Right ventricle myocardium superior (tissue), 1 donor: Measurements from ENCODE around the gene CDK14. TPM values are rescaled to one million over a fixed set of nuclear protein-coding genes. Genes with fewer than 3 reads are reported as not detected.

Source experiments
- ATAC-seq: fragments of 200-7000 bp; cut with Tn5 transposase; one replicate; pipeline ENCODE4 v1.9.1; 2020; ENCODE audit warnings: mild to moderate bottlenecking; ENCODE audit not compliant: poor library complexity
- DNase-seq: peaks from one replicate; pipeline ENCODE4 v3.0.0-alpha.2; 2020
- intact Hi-C: fragments of 100-400 bp; cut with DNase I; formaldehyde crosslinking; loops from one replicate; pipeline ENCODE4 v1.11.2; 2022
- total RNA-seq: library from RNA; stranded (reverse); fragmentation: NEBNext Ultra II Directional; extraction: Animal tissue kit (Norgen Biotek cat#: 25700); gene quantifications from one replicate; pipeline ENCODE4 v1.2.1, GENCODE V29; 2021
- donor health status: DM: no; HTN: yes; CAD: no; lungs with severe emphysema.

Gene CDK14
- total RNA-seq, 1 donor from 2014 or later: 24.2 TPM

DNA sequence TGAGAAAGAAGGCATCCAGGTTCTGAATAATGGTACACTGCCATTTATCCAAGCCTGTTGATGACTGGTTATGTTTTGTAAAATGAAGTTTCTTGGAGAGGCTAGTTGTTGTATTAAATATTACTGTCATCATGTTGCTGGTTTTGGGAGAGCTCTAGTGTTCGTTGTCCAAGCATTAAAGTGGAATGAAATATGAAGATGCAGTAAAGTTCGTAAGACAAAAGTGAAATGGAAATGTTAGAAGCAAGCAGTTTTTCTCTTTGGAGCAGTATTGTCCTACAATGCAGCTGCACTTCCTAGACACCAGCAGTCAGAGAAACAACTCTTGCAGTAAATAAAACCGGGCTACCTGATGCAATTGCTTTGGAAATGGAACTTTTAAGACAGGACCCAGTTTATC is 511.3 kb downstream of the CDK14 start:
- DNase-seq (no peak), ATAC-seq (no peak)
- intact Hi-C loops: no loop called here

DNA sequence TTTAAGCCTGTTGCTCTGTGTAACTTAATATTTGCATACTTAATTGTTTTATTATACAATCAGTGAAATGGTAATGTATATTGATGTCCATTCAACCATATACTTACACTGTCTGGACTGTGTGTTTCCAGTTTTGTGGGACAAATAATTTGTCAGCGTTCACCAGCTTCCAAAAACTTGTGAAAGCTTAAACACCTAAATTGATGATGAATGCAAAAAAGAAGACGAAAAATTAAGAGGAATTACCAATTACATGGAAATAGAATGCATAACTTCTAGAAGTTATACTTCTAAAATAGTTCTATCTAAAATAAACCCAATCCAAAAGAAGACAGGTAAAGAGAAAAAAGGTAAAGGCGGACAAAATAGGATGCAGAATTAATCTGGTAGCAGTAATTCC is 513.1 kb downstream of the CDK14 start:
- no peak for DNase-seq
- ATAC-seq: no peak
- intact Hi-C loops: no loop called here

DNA sequence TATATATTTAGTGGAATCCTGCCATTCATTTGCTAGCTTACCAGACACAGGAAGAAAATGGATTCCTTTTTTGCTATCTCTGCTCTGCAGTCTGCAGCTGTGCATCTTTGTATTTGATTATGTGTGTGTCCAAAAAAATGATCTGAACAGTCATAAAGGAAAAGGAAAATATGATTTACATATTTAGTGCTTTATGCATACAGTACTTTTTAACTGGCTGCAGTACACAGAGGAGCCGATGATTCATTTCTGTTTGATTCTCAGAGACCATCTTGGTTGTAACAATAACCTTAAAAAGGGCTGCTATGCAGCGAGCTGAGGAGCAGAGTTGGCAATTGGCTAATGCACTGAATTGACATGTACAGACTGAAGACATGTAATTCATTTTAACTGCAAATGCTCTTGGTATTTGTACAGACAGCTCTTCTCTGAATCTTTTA is 516.8 kb downstream of the CDK14 start:
- DNase-seq (no peak), ATAC-seq (no peak)
- intact Hi-C loops: no loop called here

DNA sequence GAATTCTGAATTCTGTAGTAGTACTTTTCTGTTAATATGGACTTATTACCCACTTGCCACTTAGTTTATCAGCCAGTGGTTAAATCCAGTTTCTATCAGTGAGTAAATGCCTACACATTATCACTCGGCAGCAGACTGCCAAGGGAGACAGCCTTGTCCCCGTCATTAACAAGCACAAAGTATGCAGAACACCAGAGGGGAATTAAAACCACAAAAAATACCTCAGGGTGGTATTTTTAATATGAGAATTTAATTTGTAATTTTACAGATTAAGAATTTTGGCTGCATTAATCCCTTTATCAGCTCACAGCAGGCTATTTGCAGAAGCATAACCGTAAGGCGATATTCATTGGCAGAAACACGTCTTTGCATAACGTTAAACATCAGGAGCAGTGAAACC is 518.1 kb downstream of the CDK14 start:
- ATAC-seq (no peak), DNase-seq (no peak)
- intact Hi-C loops: no loop called here

DNA sequence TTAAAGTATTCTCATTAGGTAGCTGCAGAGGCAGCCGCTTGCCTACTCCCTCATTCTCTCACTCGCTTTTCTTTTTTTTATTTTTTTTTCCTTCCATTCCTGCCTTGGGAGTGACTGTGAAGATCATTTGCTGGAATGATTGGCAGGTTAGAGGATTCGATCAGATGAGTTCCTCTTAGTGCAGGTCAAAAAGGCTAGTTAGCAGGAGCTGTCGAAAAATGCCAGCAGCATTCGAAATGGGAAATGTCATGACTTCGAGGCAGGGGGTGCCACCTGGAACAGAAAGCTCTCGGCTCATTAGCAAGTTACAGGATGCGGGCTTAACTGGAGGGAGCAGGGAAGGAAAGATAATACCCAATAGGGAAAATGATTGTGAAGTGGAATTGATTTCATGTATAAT is 530.6 kb downstream of the CDK14 start:
- intact Hi-C loops: no loop called here
- DNase-seq (no peak), ATAC-seq (no peak)

DNA sequence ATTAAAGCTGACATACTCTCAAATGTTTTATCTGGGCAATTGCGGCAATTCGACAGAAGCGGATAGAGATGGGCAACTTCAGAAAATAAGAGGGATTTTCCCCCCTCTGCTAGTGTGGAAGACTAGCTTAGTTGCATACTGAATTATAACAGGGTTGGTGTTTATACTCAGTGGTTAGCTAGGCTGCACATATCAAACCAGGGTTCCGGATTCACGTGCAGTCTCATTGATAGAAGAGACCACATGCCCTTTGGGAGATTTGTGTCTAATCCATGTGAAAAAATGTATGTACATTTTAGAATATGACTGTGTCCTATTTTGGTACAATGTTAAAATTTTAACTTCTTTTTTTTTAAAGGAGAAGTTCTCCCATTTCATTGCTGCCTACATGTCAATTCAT is 531.2 kb downstream of the CDK14 start:
- DNase-seq (no peak), ATAC-seq (no peak)
- intact Hi-C loops: no loop called here

DNA sequence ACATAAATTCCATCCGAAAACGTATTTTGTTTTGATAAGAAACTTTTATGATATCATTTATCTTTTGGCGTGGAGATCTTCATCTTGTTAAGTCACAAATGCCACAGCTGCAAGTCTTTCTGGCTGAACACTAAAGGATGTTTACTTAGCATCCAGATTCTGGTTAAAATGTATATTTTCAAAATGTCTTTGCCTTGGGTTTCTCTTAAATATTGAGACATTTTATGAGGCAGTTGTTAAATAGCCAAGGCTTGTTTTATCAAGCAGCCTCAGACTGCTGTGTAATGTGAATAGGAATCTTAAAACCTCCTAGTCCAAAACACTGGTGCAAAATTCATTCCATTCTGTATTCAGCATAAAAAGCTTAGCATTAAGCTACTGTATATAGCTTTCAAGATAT is 531.8 kb downstream of the CDK14 start:
- DNase-seq (no peak), ATAC-seq (no peak)
- intact Hi-C loops: no loop called here

DNA sequence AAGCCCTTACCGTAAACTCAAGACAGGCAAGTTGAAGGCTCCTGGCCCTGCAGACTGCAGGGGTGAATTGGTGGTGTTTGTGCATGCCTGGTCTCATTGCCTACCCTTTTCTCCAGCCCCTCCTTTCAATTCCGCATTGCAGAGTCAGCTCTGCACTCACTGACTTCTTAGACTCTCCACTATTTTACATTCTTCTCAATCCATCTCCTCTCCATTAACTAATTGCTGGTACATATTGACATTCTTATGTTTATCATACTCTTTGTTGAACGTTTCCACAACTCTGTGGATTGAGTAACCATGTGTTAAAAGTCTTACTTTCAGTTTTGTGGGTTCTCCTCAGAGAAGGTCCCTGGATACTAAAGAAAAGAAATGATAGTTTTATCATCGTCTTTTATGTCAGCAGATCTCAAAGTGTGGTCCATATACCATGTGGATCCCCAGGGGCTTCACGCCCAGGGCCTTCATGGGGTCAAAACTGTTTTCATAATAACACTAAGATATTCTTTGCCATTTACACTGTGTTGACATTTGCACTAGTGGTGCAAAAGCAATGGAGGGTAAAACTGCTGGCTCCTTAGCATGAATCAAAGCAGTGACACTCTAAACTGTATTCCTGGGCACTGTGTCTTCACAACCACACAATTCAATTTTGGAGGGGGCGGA is 532.7 kb downstream of the CDK14 start:
- ATAC-seq: no peak
- intact Hi-C loops: no loop called here
- no peak for DNase-seq

DNA sequence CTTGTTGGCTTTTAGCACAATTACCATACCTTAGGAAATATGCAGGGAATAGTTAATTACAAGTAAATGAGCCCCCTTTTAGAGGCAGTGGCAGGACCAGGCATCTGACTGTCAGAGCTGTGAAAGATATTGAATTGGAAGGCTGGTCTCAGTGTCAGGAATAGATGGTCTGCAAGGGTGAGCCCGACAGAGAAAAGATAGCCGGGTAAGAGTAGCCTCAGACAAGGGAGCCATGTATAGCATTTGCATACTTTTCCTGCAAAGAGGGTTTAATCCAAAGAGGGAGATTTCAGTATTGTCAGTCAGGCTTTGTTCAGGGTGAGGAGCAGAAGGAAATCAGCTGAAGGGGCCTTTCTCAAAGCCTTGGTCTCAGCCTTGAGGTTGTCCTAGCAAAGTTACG is 539.2 kb downstream of the CDK14 start:
- intact Hi-C loops: no loop called here
- ATAC-seq: no peak
- no peak for DNase-seq

DNA sequence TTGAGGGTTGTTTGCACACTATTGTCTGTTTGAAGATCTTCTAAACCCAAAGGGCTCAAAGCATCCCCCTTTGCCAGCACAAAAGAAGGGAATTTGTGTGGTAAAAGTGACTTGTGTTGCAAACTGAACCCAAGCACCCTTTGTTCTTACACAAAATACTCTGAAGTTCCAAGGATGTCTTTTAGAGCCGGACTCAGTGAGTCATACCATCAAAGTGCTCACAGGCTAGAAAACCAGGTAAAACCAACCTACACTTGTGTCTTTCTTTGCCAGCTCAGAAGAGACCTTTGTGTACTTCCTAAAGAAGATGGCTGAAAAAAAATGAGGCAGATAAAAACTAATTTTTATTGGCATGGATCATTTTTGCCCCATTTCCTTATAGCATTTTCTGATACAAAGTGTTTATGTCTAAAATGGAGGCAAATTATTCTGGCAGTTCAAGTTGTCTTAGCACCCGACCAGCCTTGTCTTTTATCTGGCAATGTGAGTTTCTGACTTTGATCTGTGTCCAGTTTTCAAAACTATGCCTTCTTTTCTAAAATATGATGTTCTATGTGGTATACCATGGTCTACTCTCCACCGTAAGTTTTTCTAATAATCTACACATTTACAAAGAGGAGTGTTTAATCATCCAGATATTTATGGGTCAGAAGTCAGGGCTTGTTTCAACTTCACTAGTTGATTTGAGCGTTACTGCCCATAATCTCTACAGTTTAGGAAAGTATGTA is 539.7 kb downstream of the CDK14 start:
- no peak for DNase-seq
- intact Hi-C loops: no loop called here
- ATAC-seq: no peak

DNA sequence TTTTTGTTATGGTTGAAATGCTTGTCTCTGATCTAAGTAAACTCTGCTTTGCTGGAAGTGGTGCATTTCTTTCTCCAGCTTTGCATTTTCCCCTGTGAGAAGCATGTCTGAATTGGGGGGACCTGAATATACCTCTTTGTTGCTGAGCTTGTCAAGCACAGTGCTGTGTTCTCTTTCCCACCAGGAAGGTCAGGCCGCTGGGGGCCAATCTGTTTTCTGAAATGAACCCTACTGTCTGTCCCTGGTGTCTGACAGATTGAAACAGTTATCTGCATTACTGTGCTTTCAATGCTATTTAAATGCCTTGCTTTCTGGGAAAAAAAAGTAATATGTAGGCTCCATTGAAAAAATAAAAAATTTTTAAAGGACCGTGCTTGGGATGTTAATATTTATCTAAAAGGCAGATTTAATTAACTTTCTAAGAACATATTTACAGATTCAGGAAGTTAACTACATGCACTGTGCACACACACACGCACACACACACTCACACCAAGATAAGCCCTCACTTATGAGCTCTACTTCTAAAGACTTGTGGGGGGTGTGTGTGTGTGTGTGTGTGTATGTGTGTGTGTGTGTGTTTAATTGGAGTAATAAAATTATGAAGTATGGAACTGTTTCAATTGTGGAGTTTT is 541.1 kb downstream of the CDK14 start:
- DNase-seq: no peak
- intact Hi-C loops: no loop called here
- ATAC-seq: no peak

DNA sequence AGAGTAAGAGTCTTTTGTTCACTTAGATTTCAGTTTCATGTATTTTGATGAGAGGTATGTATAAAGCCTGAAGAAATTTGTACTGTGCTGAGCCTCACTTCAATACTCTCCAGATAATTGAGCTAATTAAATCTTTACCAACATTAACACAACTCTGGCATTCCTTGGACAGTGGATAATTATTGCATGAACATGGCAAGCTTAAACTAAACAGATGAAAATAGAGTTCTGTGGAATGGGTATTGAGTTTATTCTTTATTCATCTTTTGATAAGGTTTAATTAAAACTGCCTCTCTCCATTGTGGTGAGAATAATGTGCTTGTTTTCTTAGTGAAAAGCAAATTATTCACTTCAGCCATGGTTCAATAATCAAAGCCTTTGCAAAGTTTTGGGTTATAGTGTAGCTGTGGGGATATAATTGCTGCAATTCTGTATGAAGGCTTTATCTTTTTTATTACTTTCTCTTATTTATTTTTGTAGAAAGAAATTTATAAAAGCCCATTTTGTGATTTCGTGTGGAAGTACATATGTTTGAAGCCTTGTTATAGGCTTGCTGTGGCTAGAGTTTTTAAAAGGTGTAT is 541.8 kb downstream of the CDK14 start:
- intact Hi-C loops: no loop called here
- DNase-seq (no peak), ATAC-seq (no peak)

DNA sequence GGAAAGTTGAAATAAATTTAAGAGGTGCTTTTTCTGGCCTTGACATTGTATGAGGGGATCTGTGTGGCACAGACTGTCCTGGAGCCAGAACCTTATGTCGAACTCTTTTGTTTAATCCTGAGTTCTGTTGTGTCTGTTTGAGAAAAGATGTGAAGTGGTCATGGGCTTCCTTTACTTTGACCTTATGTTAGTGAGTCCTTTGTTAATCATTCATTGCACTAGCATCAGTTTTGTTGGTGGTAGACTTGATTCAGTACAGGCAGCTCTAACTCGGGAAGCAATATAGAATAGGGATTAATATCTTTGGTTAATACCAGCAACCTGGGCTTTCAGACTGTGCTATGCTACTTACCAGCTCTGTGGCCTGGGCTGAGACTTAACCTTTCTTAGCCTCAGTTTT is 544.2 kb downstream of the CDK14 start:
- ATAC-seq (no peak), DNase-seq (no peak)
- intact Hi-C loops: no loop called here

DNA sequence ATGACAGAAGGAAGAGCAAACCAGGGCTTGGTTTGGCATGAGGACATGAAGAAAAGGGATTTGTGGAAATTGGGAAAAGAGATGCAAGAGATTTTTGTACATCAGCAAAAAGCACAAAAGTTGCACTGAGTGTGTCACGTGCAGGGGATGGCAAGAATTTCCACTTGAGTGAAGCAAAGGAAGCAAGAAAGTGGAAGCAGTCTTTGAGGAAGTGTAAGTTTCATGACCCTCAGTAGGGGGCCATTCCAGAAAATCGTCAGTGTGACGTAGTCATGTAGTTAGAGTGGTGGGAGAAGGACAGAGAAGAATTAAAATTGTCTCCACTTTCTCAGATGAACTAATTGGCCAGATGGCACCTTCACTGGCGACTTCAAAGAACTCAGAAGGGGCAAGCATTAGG is 544.9 kb downstream of the CDK14 start:
- DNase-seq (no peak), ATAC-seq (no peak)
- intact Hi-C loops: no loop called here

DNA sequence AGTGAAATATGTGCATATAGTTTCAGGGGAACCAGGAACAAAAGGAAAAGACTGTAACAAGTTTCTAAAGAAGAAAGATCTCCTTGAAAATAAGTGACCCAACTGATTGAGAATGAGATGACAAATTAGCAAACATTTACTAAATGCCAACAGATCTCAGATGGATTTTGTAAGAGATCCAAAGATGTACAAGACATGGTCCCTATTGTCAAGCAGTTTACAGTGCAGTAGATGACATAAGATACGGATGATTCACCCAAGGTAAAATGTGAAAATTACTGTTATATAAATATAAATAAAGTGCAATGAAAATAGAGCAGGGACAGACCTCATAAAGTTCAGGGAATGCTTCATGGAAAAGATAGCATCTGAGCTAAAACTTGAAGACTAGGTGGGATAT is 546.6 kb downstream of the CDK14 start:
- no peak for DNase-seq
- intact Hi-C loops: no loop called here

DNA sequence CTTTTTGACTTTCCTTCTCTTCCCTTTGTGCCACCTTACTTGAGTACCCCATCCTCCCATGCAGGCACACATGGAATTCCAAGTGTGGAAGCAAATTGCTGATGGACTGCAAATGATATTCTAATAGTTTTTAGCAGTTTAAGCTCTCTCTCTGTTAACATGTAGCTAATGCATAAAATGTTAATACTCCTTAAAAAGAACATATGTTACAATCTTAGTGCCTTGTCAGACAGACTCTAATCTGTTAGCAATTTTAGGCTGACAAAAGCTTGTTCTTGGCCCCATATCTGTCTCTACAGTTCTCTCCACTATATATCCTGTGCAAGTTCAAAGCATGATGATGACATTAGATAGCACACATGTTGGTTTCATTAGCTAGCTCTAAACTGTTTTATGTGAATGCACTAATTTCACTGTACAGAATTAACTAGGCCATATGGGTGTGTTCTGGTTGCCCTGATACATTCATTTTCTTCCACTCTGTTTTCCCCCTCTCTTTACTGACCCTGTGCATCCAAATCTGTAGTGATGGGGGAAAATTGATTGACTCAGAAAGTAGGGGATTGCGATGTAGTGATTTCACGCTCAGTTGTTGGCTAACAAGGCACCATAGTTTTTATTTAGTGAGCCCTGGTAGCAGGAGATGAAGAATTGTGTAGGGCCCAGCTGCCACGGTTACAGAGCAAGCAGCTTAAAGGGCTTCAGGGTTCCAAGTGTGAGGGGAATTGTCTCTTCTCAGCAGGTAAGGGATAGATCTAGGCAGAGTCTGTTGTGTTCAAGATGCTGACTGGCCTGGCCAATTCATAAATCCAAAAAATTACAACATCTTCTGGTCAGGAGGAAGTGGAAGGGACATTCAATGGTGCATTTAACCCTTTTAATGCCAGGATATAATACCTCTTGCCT is 553.5 kb downstream of the CDK14 start:
- DNase-seq (no peak), ATAC-seq (no peak)
- intact Hi-C loops: no loop called here

More for the DNA sequence above, 546.6 kb downstream of the CDK14 start:
- no peak for ATAC-seq

DNA sequence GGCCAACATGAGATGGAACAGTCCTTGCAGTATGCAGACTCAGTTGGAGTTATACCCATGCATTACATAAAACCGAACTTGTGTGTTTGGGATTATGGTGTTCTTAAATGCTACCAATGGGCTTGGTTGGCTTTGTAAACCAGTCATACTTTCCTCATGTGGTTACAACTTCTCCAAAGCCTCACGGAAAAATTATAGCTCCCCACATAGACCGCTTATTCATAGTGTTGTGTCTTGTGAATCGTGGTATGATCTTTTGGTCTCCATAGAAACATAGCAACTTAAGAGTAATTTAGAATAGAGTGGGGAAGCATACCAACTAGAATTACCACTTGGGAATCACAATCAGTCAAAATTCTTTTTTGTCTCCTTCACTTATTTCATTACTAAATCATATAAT is 555.8 kb downstream of the CDK14 start:
- DNase-seq (no peak), ATAC-seq (no peak)
- intact Hi-C loops: no loop called here

DNA sequence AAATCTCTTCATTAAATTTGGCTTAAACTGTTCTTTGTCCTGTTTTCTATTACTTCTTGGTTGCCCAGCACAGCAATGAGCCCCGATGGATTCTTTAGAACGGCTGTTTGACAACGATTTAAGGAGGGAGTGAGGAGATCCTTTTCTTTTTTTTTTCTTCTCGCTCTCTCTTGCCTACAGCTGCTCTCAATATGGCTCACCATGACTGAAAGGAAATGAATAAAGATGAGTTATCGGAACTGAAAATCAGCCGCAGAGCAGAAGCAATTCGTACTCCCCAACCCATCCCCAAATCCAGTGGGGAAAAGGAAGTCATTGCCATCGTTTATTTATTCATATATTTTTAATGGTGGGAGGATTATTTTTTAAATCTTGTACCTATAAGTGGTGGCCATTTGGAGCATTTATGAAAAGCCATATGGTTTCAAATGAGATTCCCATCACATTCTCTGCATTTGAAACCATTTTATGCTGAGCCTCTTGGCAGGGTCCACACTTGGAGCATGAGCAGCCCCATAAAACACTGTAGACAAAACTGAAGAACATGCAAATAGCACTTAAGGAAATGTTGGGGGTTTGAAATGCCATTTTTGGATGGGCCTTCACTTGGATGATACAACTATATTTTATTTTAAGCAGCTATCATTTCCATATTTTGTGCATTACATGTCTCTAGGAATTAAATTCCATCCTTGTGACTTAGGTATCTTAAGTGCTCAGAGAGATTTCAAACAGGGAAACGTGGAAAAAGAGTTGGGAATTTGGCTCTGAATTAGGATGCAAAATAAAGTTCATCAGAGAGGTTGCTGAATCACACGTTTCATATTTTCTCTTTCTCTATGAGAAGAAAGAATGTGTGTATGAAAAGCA is 560.4 kb downstream of the CDK14 start:
- ATAC-seq: no peak
- no peak for DNase-seq
- intact Hi-C loops: no loop called here
